GM23338 (cell line): Measurements from ENCODE around the gene TCF3. TPM values are rescaled to one million over a fixed set of nuclear protein-coding genes. Genes with fewer than 3 reads are reported as not detected.
"Not testable (repeated sequence)": the region's sequence is repeated elsewhere in the genome, so short reads cannot be mapped to it uniquely, and the experiment has no call there.

Source experiments
- ATAC-seq: fragments of 200-7000 bp; cut with Tn5 transposase; 3 replicates; pipeline ENCODE4 v1.9.1; 2020
- DNase-seq: peaks from one replicate; pipeline ENCODE4 v3.0.0-alpha.2; 2015; ENCODE audit warnings: low spot score
- H2AFZ ChIP-seq: fragments of 200-600 bp; sonication (generic); 2 replicates; pipeline ENCODE4 v1.8.0; 2016; ENCODE audit warnings: antibody characterized with exemption, mild to moderate bottlenecking, moderate library complexity
- H3F3A ChIP-seq: fragments of 200-600 bp; sonication (generic); replicated peaks from 2 replicates; pipeline ENCODE4 v1.8.0; 2017; ENCODE audit warnings: antibody characterized with exemption, mixed run types, low read depth
- H3K27ac ChIP-seq: fragments of 200-600 bp; sonication (generic); 2 replicates; pipeline ENCODE4 v1.6.1; 2016; ENCODE audit warnings: low read depth
- H3K27me3 ChIP-seq: fragments of 200-600 bp; sonication (generic); 2 replicates; pipeline ENCODE4 v1.8.0; 2016; ENCODE audit warnings: mild to moderate bottlenecking, mixed run types, moderate library complexity; ENCODE audit not compliant: insufficient read depth
- H3K36me3 ChIP-seq: fragments of 200-600 bp; sonication (generic); 2 replicates; pipeline ENCODE4 v1.8.0; 2016; ENCODE audit warnings: mild to moderate bottlenecking; ENCODE audit not compliant: insufficient read depth
- H3K4me1 ChIP-seq: fragments of 200-600 bp; sonication (generic); 2 replicates; pipeline ENCODE4 v1.8.0; 2016; ENCODE audit warnings: mild to moderate bottlenecking, moderate library complexity; ENCODE audit not compliant: insufficient read depth
- H3K4me2 ChIP-seq: fragments of 200-600 bp; sonication (generic); 2 replicates; pipeline ENCODE4 v1.7.1; 2017; ENCODE audit warnings: mixed run types
- H3K4me3 ChIP-seq: fragments of 200-600 bp; sonication (generic); 2 replicates; pipeline ENCODE4 v1.6.1; 2016; ENCODE audit warnings: mixed run types
- H3K79me2 ChIP-seq: fragments of 200-600 bp; sonication (generic); replicated peaks from 2 replicates; pipeline ENCODE4 v1.8.0; 2017; ENCODE audit warnings: mild to moderate bottlenecking; ENCODE audit not compliant: insufficient read depth
- H3K9me2 ChIP-seq: fragments of 200-600 bp; sonication (generic); 2 replicates; pipeline ENCODE4 v1.8.0; 2017; ENCODE audit not compliant: insufficient read depth
- H4K20me1 ChIP-seq: fragments of 200-600 bp; sonication (generic); replicated peaks from 2 replicates; pipeline ENCODE4 v1.8.0; 2017; ENCODE audit warnings: mild to moderate bottlenecking; ENCODE audit not compliant: insufficient read depth
- H3K27ac Mint-ChIP-seq: 2 replicates; pipeline ENCODE4 v1.8.0; 2020; ENCODE audit warnings: inconsistent platforms, mild to moderate bottlenecking, moderate library complexity, mixed read lengths
- H3K27me3 Mint-ChIP-seq: 3 replicates; pipeline ENCODE4 v1.8.0; 2022; ENCODE audit warnings: low read depth, mild to moderate bottlenecking, moderate library complexity, mixed read lengths, inconsistent platforms; ENCODE audit not compliant: insufficient read depth, poor library complexity
- H3K36me3 Mint-ChIP-seq: 3 replicates; pipeline ENCODE4 v1.8.0; 2021; ENCODE audit warnings: low read depth, mild to moderate bottlenecking, inconsistent platforms, moderate library complexity, mixed read lengths
- H3K4me1 Mint-ChIP-seq: 3 replicates; pipeline ENCODE4 v1.8.0; 2020; ENCODE audit warnings: mild to moderate bottlenecking, inconsistent platforms, mixed read lengths
- H3K4me3 Mint-ChIP-seq: 3 replicates; pipeline ENCODE4 v1.8.0; 2021; ENCODE audit warnings: moderate library complexity, mild to moderate bottlenecking, inconsistent platforms, mixed read lengths
- H3K9me3 Mint-ChIP-seq: 3 replicates; pipeline ENCODE4 v1.8.0; 2020; ENCODE audit warnings: moderate library complexity, mild to moderate bottlenecking, inconsistent platforms, mixed read lengths
- CREB1 ChIP-seq: fragments of 250-450 bp; sonication (Bioruptor Pico); IDR thresholded peaks from 2 replicates; pipeline ENCODE4 v1.5.0; 2020; ENCODE audit warnings: low read depth, mild to moderate bottlenecking, moderate library complexity
- CTCF ChIP-seq, 2 experiments: fragments of 200-600 bp in 1 of 2; sonication (generic) in 1 of 2; conservative IDR thresholded peaks; 2 replicates each; pipeline versions ENCODE4 v1.5.1 to v1.6.1; 2016 to 2017; ENCODE audit warnings: antibody characterized with exemption in 2 of 2, low read depth in 2 of 2, mild to moderate bottlenecking in 2 of 2, moderate library complexity in 1 of 2
- EZH2 ChIP-seq: fragments of 200-600 bp; sonication (generic); IDR thresholded peaks from one replicate; pipeline ENCODE4 v1.8.0; 2017; ENCODE audit warnings: antibody characterized with exemption, mild to moderate bottlenecking, low read depth; ENCODE audit not compliant: unreplicated experiment
- JUNB ChIP-seq: IDR thresholded peaks from one replicate; pipeline ENCODE4 v1.6.1; 2016; ENCODE audit warnings: antibody characterized with exemption; ENCODE audit not compliant: unreplicated experiment
- NANOG ChIP-seq: IDR thresholded peaks from 2 replicates; pipeline ENCODE4 v1.6.1; 2016; ENCODE audit warnings: antibody characterized with exemption, borderline replicate concordance
- POLR2AphosphoS5 ChIP-seq: IDR thresholded peaks from 2 replicates; pipeline ENCODE4 v1.6.1; 2016; ENCODE audit warnings: antibody characterized with exemption, low read depth
- STAT1 ChIP-seq: IDR thresholded peaks from one replicate; pipeline ENCODE4 v1.6.1; 2016; ENCODE audit warnings: antibody characterized with exemption; ENCODE audit not compliant: unreplicated experiment
- ZNF114 ChIP-seq: fragments of 250-450 bp; sonication (Bioruptor Pico); IDR thresholded peaks from 2 replicates; pipeline ENCODE4 v1.5.0; 2020; ENCODE audit warnings: mild to moderate bottlenecking, moderate library complexity
- ZNF331 ChIP-seq: fragments of 250-450 bp; sonication (Bioruptor Pico); IDR thresholded peaks from 2 replicates; pipeline ENCODE4 v1.5.0; 2020; ENCODE audit warnings: low read depth, mild to moderate bottlenecking, moderate library complexity
- ZNF462 ChIP-seq: fragments of 250-450 bp; sonication (Bioruptor Pico); IDR thresholded peaks from 2 replicates; pipeline ENCODE4 v1.5.0; 2020; ENCODE audit warnings: mild to moderate bottlenecking, moderate library complexity
- polyA plus RNA-seq: library from polyadenylated mRNA; unstranded; fragments of >200 nt; fragmentation: Nextera tagmentation; extraction: Ambion mirVana; gene quantifications from 2 replicates; pipeline ENCODE4 v1.2.1, GENCODE V29; 2016
- total RNA-seq: library from RNA; depleted of rRNA; stranded (reverse); fragments of >200 nt; shearing (Covaris generic); gene quantifications from 2 replicates; pipeline ENCODE4 v1.2.3, GENCODE V29; 2014
- TF ChIP-seq, protein P1 (sequence below): IDR thresholded peaks from one replicate; pipeline ENCODE4 v1.6.1; 2018; ENCODE audit warnings: antibody characterized with exemption; ENCODE audit not compliant: unreplicated experiment

Gene TCF3
- total and polyA plus RNA-seq, 2 experiments from 2014 or later, result 166 to 383 TPM

GRCh38 chr19:1663852-1664251 lies 11.4 kb upstream of the TCF3 start:
- no peaks in the 10 kb centered on the region; the same call in 1 of the 2 replicates for H4K20me1 ChIP-seq
- peaks cover 3% of the 10 kb centered on the region; the same call in 1 of the 3 replicates for H3K36me3 Mint-ChIP-seq
- H3K4me1 Mint-ChIP-seq, result peaks cover 12% of the 10 kb centered on the region
- no peak overlapping the region for H3K27ac Mint-ChIP-seq
- no peak overlapping the region for H2AFZ ChIP-seq
- H3F3A ChIP-seq, result 0 out of 2 replicates have a peak, but pooled peaks cover 4% of the 10 kb centered on the region
- no peaks in the 10 kb centered on the region for H3K79me2 ChIP-seq
- no peak overlapping the region for H3K27ac ChIP-seq
- TF ChIP-seq STAT1, result no peak
- TF ChIP-seq JUNB, result no peak
- no peak for TF ChIP-seq CREB1 (CRISPR knock-in tag)
- TF ChIP-seq EZH2, result no peak
- TF ChIP-seq ZNF114 (CRISPR knock-in tag), result no peak
- TF ChIP-seq, protein P1, sequence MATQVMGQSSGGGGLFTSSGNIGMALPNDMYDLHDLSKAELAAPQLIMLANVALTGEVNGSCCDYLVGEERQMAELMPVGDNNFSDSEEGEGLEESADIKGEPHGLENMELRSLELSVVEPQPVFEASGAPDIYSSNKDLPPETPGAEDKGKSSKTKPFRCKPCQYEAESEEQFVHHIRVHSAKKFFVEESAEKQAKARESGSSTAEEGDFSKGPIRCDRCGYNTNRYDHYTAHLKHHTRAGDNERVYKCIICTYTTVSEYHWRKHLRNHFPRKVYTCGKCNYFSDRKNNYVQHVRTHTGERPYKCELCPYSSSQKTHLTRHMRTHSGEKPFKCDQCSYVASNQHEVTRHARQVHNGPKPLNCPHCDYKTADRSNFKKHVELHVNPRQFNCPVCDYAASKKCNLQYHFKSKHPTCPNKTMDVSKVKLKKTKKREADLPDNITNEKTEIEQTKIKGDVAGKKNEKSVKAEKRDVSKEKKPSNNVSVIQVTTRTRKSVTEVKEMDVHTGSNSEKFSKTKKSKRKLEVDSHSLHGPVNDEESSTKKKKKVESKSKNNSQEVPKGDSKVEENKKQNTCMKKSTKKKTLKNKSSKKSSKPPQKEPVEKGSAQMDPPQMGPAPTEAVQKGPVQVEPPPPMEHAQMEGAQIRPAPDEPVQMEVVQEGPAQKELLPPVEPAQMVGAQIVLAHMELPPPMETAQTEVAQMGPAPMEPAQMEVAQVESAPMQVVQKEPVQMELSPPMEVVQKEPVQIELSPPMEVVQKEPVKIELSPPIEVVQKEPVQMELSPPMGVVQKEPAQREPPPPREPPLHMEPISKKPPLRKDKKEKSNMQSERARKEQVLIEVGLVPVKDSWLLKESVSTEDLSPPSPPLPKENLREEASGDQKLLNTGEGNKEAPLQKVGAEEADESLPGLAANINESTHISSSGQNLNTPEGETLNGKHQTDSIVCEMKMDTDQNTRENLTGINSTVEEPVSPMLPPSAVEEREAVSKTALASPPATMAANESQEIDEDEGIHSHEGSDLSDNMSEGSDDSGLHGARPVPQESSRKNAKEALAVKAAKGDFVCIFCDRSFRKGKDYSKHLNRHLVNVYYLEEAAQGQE, result no peak
- no peak for TF ChIP-seq POLR2AphosphoS5
- TF ChIP-seq ZNF331 (CRISPR knock-in tag), result no peak
- no peak for TF ChIP-seq NANOG
- no peak for TF ChIP-seq CTCF (conservative IDR thresholded peaks at IDR 0.05; ENCODE audit: low read depth in 2 of 2)
- no peak for TF ChIP-seq ZNF462 (CRISPR knock-in tag)
- H3K4me3 Mint-ChIP-seq, result no peak overlapping the region
- no peak for DNase-seq
- H3K4me3 ChIP-seq, result no peak overlapping the region
- peaks cover 10% of the 10 kb centered on the region; the same call in 1 of the 2 replicates for H3K4me1 ChIP-seq
- H3K9me2 ChIP-seq, result no peaks in the 10 kb centered on the region
- H3K27me3 Mint-ChIP-seq, result peaks cover 29% of the 10 kb centered on the region
- ATAC-seq, result no peak
- peaks cover 8% of the 10 kb centered on the region; the same call in 2 of the 3 replicates for H3K9me3 Mint-ChIP-seq
- no peaks in the 10 kb centered on the region for H3K36me3 ChIP-seq
- H3K4me2 ChIP-seq, result no peak overlapping the region
- H3K27me3 ChIP-seq, result peaks cover 25% of the 10 kb centered on the region

DNA sequence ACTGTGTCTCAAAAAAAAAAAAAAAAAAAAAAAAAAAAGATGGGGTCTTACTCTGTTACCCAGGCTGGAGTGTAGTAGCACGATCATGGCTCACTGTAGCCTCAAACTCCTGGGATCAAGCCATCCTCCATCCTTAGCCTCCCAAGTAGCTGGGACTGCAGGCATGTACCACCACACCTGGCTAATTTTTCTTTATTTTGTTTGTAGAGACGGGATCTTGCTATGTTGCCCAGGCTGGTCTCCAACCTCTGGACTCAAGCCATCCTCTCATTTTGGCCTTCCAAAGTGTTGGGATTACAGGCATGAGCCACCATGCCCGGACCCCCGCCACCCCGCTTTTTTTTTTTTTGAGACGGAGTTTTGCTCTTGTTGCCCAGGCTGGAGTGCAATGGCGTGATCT lies 10.8 kb upstream of the TCF3 start:
- not testable (repeated sequence) for H3F3A ChIP-seq, H3K27ac Mint-ChIP-seq, H3K79me2 ChIP-seq, DNase-seq, H3K4me1 Mint-ChIP-seq, H2AFZ ChIP-seq, H3K4me3 ChIP-seq, H3K36me3 ChIP-seq, H3K9me2 ChIP-seq, H3K4me3 Mint-ChIP-seq, H3K9me3 Mint-ChIP-seq, ATAC-seq, H4K20me1 ChIP-seq, H3K36me3 Mint-ChIP-seq, H3K4me1 ChIP-seq, H3K27ac ChIP-seq, H3K4me2 ChIP-seq
- peaks cover 24% of the 10 kb centered on the region for H3K27me3 Mint-ChIP-seq
- peaks cover 19% of the 10 kb centered on the region for H3K27me3 ChIP-seq
